Sigmoid colon (tissue), 7 donors: ENCODE results near the gene ZSCAN1. TPM values are rescaled to one million over a fixed set of nuclear protein-coding genes. Genes with fewer than 3 reads are reported as not detected.

Experiments
- DNase-seq: peaks from one replicate; pipeline ENCODE4 v3.0.0-alpha.2; 2019
- H3K27ac ChIP-seq, 4 donors: fragments of 200-600 bp; sonication (generic); one replicate each; pipeline ENCODE4 v1.5.1; 2016 to 2019; ENCODE audit warnings: mild to moderate bottlenecking in 1 of 4
- H3K27me3 ChIP-seq, 3 donors: fragments of 200-600 bp; sonication (generic); one replicate each; pipeline ENCODE4 v1.5.1; 2019; ENCODE audit warnings: mild to moderate bottlenecking in 1 of 3
- H3K36me3 ChIP-seq, 4 donors: fragments of 200-600 bp; sonication (generic); one replicate each; pipeline ENCODE4 v1.5.1; 2016 to 2019
- H3K4me1 ChIP-seq, 4 donors: fragments of 200-600 bp; sonication (generic); one replicate each; pipeline ENCODE4 v1.5.1; 2017 to 2019
- H3K4me3 ChIP-seq, 4 donors: fragments of 200-600 bp; sonication (generic); one replicate each; pipeline ENCODE4 v1.5.1; 2017 to 2019; ENCODE audit warnings: mild to moderate bottlenecking in 2 of 4, moderate library complexity in 1 of 4
- H3K9me3 ChIP-seq, 4 donors: fragments of 200-600 bp in 3 of 4; sonication (generic) in 3 of 4; one replicate each; pipeline versions ENCODE4 v1.5.1 to v1.6.1; 2013 to 2019
- EP300 ChIP-seq, 4 donors: sonication (generic); formaldehyde crosslinking; IDR thresholded peaks; one replicate each; pipeline ENCODE4 v1.6.1; 2017; ENCODE audit warnings: antibody characterized with exemption in 4 of 4
- POLR2A ChIP-seq, 2 donors: fragments of 450-650 bp; IDR thresholded peaks; one replicate each; pipeline ENCODE4 v1.6.1; 2016; ENCODE audit warnings: antibody characterized with exemption in 2 of 2, mild to moderate bottlenecking in 2 of 2, moderate library complexity in 2 of 2
- POLR2AphosphoS5 ChIP-seq, 4 donors: sonication (generic); formaldehyde crosslinking; IDR thresholded peaks; one replicate each; pipeline ENCODE4 v1.6.1; 2017; ENCODE audit warnings: antibody characterized with exemption in 4 of 4
- WGBS, 2 donors: extraction: QIAGEN DNeasy Blood & Tissue Kit; methylation state at CpG; one replicate each; pipeline ENCODE4 v1.1.7; 2013; 5-methylcytosine and 5-hydroxymethylcytosine counted together
- intact Hi-C: fragments of 100-400 bp; cut with DNase I; formaldehyde crosslinking; loops from one replicate; pipeline ENCODE4 v1.15.1; 2023
- polyA plus RNA-seq, 3 donors: library from polyadenylated mRNA; stranded (reverse); fragments of 200-250 nt; gene quantifications; one replicate each; pipeline ENCODE4 v1.2.3, GENCODE V29; 2013
- total RNA-seq, 4 donors: library from RNA; depleted of rRNA; stranded (reverse); fragments of >200 nt; gene quantifications; one replicate each; pipeline ENCODE4 v1.1.0, GENCODE V29; 2016
- TF ChIP-seq, protein P1 (sequence below), 4 experiments: fragments of 450-650 bp in 3 of 4; fragments of 200-600 bp in 1 of 4; IDR thresholded peaks; one replicate each; pipeline ENCODE4 v1.5.1; 2016 to 2019; ENCODE audit warnings: antibody characterized with exemption in 4 of 4, mild to moderate bottlenecking in 3 of 4, moderate library complexity in 2 of 4
- donor health status: healthy with polysubstance abuse.
- donor health status: Bipolar disorder and iron deficiency.
- donor health status: healthy.

ZSCAN1 gene
- total and polyA plus RNA-seq, 7 donors, result 0.10 TPM; not detected in 6

- TF ChIP-seq POLR2AphosphoS5 (IDR thresholded peaks at IDR 0.05) (no peak), POLR2A (IDR thresholded peaks at IDR 0.05) (no peak), EP300 (IDR thresholded peaks at IDR 0.05) (no peak)
- TF ChIP-seq, protein P1, sequence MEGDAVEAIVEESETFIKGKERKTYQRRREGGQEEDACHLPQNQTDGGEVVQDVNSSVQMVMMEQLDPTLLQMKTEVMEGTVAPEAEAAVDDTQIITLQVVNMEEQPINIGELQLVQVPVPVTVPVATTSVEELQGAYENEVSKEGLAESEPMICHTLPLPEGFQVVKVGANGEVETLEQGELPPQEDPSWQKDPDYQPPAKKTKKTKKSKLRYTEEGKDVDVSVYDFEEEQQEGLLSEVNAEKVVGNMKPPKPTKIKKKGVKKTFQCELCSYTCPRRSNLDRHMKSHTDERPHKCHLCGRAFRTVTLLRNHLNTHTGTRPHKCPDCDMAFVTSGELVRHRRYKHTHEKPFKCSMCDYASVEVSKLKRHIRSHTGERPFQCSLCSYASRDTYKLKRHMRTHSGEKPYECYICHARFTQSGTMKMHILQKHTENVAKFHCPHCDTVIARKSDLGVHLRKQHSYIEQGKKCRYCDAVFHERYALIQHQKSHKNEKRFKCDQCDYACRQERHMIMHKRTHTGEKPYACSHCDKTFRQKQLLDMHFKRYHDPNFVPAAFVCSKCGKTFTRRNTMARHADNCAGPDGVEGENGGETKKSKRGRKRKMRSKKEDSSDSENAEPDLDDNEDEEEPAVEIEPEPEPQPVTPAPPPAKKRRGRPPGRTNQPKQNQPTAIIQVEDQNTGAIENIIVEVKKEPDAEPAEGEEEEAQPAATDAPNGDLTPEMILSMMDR (IDR thresholded peaks at IDR 0.05), result no peak
- Histone ChIP-seq H3K9me3 (peaks cover 38 to 51% (median 48%) of the 10 kb centered on the region in 4 donors), H3K27me3 (no peaks in the 10 kb centered on the region), H3K4me3 (no peak overlapping the region), H3K27ac (no peak overlapping the region), H3K4me1 (peaks cover 0 to 10% (median 4%) of the 10 kb centered on the region in 4 donors), H3K36me3 (peaks cover 13 to 74% (median 36%) of the 10 kb centered on the region in 4 donors)
- 94 to 96% methylated on average over 3 of the region's 3 CpGs for WGBS, 2 donors
- no peak for DNase-seq
- intact Hi-C loops, result no loop called here
Observed at GRCh38 chr19:58063712-58064111, 29.9 kb downstream of the ZSCAN1 start.

DNA sequence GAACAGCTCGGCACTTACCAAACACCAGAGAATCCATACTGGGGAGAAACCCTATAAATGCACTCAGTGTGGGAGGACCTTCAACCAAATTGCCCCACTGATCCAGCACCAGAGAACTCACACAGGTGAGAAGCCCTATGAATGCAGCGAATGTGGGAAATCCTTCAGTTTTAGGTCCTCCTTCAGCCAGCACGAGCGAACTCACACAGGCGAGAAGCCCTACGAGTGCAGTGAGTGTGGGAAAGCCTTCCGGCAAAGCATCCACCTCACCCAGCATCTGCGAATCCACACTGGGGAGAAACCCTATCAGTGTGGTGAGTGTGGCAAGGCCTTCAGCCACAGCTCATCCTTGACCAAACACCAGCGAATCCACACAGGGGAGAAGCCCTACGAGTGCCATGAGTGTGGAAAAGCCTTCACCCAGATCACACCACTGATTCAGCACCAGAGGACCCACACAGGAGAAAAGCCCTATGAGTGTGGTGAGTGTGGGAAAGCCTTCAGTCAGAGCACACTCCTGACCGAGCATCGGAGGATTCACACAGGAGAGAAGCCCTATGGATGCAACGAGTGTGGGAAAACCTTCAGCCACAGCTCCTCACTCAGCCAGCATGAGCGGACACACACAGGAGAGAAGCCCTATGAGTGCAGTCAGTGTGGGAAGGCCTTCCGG, 33.6 kb downstream of the ZSCAN1 start:
- H3K4me3 ChIP-seq, result no peak overlapping the region
- TF ChIP-seq POLR2A (IDR thresholded peaks at IDR 0.05) (no peak), EP300 (IDR thresholded peaks at IDR 0.05) (no peak), POLR2AphosphoS5 (IDR thresholded peaks at IDR 0.05) (no peak)
- TF ChIP-seq, protein P1 (IDR thresholded peaks at IDR 0.05), result no peak
- peaks cover 13 to 67% (median 36%) of the 10 kb centered on the region in 4 donors for H3K36me3 ChIP-seq
- peaks cover 58 to 71% (median 68%) of the 10 kb centered on the region in 4 donors for H3K9me3 ChIP-seq
- H3K27me3 ChIP-seq, result no peaks in the 10 kb centered on the region
- H3K4me1 ChIP-seq, result no peaks in the 10 kb centered on the region
- no peak for DNase-seq
- intact Hi-C loops, result no loop called here
- H3K27ac ChIP-seq, result no peak overlapping the region
- 94 to 95% methylated on average over 15 of the region's 15 CpGs for WGBS, 2 donors

GRCh38 chr19:58079792-58080191, 46.0 kb downstream of the ZSCAN1 start:
- 93% methylated on average over 10 of the region's 10 CpGs for WGBS, 2 donors
- peaks cover 8 to 21% (median 15%) of the 10 kb centered on the region in 4 donors for H3K36me3 ChIP-seq
- H3K4me1 ChIP-seq, result no peaks in the 10 kb centered on the region
- no peak for DNase-seq
- intact Hi-C loops, result no loop called here
- peaks cover 23 to 43% (median 34%) of the 10 kb centered on the region in 4 donors for H3K9me3 ChIP-seq
- H3K4me3 ChIP-seq, result no peak overlapping the region
- H3K27me3 ChIP-seq, result no peaks in the 10 kb centered on the region
- H3K27ac ChIP-seq, result no peak overlapping the region
- TF ChIP-seq EP300 (IDR thresholded peaks at IDR 0.05), result no peak
- TF ChIP-seq, protein P1 (IDR thresholded peaks at IDR 0.05), result no peak
- TF ChIP-seq POLR2A (IDR thresholded peaks at IDR 0.05), result no peak
- no peak for TF ChIP-seq POLR2AphosphoS5 (IDR thresholded peaks at IDR 0.05)

- peaks cover 31 to 53% (median 43%) of the 10 kb centered on the region in 4 donors for H3K36me3 ChIP-seq
- H3K9me3 ChIP-seq, result peaks cover 23 to 59% (median 40%) of the 10 kb centered on the region in 4 donors
Observed at GRCh38 chr19:58083021-58083420, 49.2 kb downstream of the ZSCAN1 start.

More at GRCh38 chr19:58083021-58083420, 49.2 kb downstream of the ZSCAN1 start:
- Histone ChIP-seq H3K4me1 (no peaks in the 10 kb centered on the region), H3K27me3 (no peaks in the 10 kb centered on the region), H3K27ac (no peak overlapping the region), H3K4me3 (no peak overlapping the region)
- DNase-seq, result no peak
- 91 to 94% methylated on average over 3 of the region's 3 CpGs for WGBS, 2 donors
- intact Hi-C loops, result no loop called here
- TF ChIP-seq, protein P1 (IDR thresholded peaks at IDR 0.05), result no peak
- TF ChIP-seq EP300 (IDR thresholded peaks at IDR 0.05) (no peak), POLR2A (IDR thresholded peaks at IDR 0.05) (no peak), POLR2AphosphoS5 (IDR thresholded peaks at IDR 0.05) (no peak)
